Measurements from ENCODE around the gene EPS15.
"Not testable (repeated sequence)": the region's sequence is repeated elsewhere in the genome, so short reads cannot be mapped to it uniquely, and the experiment has no call there.

Gene EPS15

DNA sequence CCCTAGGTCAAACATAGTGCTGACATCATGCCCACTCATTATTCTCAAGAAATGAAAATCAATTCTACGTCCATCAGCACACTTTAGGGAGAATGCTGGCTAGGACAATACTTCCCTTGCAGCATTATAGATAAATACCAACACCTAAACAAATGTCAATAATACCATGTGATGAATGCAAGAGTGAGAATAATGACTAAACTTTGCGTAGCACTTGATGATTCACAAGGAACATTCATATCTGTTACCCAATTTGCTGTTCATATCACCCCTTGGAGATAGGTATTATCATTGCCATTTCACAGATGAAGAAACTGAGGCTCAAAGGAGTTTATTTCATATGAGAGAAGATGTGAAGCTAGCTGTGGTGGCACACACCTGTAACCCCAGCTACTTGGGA is 24.8 kb upstream of the EPS15 start:
- no peak for DNase-seq (ENCODE audit: low read depth in 2 of 2, low spot score in 1 of 2)

DNA sequence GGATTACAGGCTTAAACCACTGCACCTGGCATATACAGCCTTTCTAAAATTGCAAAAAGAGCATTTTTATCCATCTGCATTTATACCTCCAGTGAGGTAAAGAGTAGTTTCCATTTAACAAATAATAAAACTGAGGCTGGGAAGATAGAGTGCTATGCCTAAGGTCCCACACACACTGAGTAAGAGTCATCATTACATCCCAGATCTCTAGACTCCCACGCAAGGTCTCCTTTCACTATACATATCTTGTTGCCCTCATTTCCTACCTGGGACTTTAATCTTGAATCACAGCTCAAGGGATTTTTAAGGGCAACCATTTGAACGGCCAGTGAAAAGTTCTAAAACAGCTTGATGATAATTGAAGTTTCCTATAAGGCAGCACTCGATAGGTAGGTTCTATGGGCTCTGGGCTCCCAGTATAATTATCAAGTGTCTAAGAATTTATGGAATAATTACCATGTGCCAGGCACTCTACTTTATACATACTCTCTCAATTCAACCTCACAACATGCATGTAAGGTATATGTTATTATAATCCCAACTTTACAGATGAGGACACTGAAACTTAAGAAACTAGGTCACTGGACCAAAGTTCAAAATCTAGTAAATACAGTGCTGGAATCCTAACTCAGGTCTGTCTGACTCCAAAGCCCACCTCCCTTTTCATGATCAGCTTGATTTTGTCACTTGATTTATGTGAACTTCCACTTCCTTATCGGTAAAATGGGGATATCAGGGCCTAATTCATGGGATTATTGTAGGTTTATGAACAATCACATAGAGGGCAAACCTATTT is 23.3 kb upstream of the EPS15 start:
- no peak for DNase-seq (ENCODE audit: low read depth in 2 of 2, low spot score in 1 of 2)

DNA sequence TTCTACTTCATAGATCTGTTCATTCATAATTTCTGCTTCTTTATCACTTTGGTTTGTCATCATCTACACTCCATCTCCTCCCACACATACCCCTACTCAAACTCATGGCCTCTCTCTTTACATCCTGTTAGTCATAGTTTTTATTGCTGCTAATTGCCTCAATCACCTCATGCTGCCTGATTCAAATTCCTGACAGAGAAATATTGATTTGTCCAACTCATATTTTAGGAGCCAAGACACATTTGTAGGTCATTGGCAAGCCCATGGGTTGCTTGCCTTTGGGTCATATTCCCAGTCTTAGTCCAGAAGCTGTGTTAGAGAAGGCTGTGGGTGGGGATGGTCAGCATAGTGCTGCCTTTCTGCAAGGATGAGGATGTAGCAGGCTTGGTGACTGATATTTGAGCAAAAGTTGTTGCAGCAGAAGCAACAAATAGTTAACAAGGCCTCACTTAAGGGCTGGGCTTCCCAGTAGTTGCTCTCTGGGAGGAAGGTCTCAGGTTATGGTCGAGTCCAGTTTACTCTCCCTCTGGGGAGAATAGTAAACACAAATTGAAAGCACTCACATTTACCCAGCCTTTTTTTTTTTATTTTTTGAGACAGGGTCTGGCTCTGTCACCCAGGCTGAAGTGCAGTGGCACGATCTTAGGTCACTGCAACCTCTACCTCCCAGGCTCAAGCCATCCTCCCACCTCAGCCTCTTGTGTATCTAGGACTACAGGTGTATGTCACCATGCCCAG is 22.4 kb upstream of the EPS15 start:
- no peak for DNase-seq (ENCODE audit: low read depth in 2 of 2, low spot score in 1 of 2)

DNA sequence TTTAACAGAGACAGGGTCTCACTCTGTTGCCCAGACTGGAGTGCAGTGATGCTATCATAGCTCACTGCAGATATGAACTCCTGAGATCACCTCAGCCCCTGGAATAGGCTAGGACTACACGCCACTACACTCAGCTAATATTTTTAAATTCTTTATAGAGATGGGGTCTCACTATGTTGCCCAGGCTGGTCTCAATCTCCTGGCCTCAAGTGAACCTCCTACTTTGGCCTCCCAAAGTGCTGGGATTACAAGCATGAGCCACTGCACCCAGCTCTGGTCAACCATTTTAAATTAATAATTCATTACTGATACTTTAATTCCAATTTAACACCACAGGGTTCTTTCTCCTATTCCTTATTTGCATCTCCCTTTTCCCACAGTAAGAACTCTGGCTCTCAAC is 18.5 kb upstream of the EPS15 start:
- DNase-seq (ENCODE audit: low read depth in 2 of 2, low spot score in 1 of 2) = no peak

DNA sequence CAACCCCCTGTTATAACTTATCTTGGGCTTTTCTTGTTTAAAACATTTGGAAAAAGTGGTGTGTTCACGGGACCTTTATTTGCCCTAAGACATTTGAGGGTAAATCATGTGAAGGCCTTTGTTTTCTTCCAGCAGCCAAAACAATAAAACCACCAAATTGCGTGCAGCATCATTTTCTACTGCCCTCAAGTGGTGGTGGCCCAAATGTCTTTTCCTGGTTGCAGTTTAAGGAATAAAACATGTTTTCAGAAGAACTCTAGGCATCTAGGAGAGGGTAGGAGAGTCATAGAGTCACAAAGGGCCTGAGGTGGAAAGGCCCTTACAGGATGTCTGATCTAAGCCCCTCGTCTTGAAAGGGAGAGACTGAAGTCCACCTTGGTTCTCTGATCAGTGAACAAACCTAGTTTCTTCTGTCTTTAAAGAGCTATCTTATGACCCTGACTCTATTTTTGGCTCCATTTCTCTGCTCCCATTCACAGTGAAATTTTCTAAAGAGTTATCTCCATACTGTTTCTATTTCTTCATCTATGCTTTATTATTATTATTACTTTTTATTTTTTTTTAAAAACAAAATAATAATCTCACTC is 16.0 kb upstream of the EPS15 start:
- DNase-seq (ENCODE audit: low read depth in 2 of 2, low spot score in 1 of 2) = no peak

DNA sequence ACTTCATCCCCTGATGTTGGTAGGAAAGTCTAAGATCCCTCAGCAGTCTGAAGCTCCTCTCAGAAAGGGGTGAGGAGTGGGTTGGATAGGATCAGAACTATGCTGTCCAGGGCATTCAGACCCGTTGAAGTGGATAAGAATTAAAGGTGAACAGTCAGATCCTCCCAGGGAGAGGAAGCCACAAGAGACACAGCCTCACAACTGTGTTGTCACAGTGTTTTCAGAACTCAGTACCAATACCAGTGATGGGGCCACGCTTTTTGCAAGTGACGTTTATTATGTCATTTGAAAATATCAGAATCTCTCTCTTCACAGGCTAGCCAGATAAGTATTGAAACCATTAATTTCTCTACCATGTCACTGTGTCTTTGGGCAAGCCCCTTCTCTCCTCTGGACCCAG is 15.4 kb upstream of the EPS15 start:
- DNase-seq (ENCODE audit: low read depth in 2 of 2, low spot score in 1 of 2) = no peak

DNA sequence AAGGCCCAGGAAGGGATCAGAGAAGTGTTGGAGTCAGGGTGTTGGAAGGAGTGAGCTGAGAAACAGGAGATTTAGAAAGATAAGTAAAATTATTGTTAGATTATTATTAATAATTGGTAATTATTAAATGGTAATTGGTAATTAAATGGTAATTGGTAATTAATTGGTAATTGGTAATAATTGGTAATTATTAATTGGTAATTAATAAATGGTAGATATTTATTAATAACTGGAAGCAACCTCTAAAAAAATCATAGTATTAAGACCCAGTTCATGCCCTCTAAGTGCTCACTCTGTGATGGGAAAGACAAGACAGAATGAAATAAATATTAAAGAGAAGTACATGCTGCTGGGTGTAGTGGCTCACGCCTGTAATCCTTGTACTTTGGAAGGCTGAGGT is 13.8 kb upstream of the EPS15 start:
- DNase-seq (ENCODE audit: low read depth in 2 of 2, low spot score in 1 of 2) = no peak

DNA sequence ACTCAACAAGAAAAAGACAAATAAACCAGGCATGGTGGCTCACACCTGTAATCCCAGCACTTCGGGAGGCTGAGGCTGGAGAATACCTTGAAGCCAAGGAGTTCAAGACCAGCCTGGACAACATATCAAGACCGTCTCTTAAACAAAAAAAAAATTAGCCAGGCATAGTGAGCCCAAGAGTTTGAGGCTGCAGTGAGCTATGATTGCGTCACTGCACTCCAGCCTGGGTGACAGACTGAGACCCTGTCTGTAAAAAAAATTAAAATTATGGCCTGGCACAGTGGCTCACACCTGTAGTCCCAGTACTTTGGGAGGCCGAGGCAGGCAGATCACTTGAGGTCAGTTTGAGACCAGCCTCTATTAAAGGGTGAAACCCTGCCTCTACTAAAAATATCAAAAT is 11.4 kb upstream of the EPS15 start:
- DNase-seq (ENCODE audit: low read depth in 2 of 2, low spot score in 1 of 2) = not testable (repeated sequence)

DNA sequence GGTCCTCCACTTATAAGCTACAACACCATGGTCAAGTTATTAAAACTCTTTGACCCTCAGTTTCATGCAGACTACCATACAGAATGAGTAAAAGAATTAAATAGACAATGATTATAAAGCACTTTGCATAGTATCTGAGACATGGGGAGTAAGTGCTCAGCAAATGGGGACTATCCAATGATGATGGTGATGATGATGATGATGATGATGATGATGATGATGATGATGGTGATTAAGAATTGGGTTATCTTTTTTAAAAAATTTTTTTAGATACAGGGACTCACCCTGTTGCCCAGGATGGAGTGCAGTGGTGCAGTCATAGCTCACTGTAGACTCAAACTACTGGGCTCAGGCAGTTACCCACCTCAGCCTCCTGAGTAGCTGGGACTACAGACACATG is 8.1 kb upstream of the EPS15 start:
- no peak for DNase-seq (ENCODE audit: low read depth in 2 of 2, low spot score in 1 of 2)

DNA sequence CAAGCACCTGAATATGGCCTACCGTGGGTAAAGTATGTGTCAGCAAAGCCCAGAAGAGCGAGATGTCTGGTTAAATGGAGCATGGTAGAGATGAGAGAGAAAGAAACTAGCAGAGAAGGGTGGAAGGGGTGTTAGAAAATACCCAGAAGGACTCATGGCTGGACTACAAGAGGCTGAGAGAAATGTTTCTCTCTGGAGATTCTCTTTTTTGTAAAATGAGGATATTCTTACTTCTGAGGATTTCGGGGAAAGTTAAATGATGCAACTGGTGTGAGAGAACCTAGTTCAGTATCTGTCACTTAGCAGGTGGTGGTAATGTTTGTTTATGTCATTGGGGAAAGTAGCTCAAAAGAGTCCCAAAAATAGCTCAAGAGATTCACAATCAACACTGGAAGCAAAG is 7.2 kb upstream of the EPS15 start:
- no peak for DNase-seq (ENCODE audit: low read depth in 2 of 2, low spot score in 1 of 2)

DNA sequence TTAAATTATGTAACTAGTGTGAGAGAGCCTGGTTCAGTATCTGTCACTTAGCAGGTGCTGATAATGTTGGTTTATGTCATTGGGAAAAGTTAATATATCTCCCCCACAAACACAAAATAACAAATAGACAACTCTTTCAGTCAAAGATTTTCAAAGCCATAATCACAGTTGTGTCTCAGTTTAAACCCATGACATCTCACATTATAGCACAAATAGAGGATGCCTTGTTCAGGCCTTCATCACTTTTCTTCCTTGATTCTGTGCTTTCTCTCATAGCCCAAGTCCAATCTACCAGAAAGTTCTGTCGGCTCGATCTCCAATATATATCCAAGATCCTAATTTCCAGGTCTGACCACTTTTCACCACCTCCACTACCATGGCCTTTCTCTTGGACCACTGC is 6.2 kb upstream of the EPS15 start:
- DNase-seq (ENCODE audit: low read depth in 2 of 2, low spot score in 1 of 2) = no peak

DNA sequence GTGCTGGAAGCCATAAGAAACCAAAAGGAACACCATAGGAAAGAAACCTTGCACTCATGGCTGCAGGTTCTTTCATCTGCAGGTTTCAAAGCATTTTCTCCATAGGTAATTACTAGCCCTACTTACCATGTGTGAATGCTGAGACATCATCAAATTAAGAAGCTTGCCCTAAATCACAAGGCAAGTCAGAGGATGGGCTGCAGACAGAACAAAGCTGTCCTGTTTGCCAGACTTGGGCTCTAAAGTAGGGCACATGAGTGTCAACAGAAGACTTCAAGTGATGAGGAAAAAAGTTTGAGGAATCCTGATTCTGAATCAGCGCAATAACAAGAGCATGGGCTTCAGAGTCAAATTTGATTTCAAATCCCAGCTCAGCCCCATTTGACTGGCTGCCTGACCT is 5.8 kb upstream of the EPS15 start:
- DNase-seq (ENCODE audit: low read depth in 2 of 2, low spot score in 1 of 2) = no peak

DNA sequence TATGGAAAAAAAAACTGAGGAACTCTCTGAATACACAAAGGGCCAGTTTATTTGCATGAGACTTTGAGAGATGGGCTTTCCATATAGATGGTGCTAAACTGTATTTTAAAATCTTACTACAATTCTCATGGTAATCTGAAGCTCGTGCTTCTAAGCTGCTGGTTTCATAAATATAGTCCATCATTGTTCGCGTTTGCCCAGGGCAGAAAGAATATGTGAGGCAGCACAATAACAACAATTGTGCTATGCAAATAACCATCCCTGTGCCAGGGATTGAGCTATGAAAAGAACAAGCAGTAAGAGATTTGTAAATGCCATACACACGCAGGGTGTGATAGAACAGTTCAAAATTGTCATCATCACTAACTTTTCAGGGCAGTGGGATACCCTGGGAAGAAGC is 4.9 kb upstream of the EPS15 start:
- DNase-seq (ENCODE audit: low read depth in 2 of 2, low spot score in 1 of 2) = no peak

DNA sequence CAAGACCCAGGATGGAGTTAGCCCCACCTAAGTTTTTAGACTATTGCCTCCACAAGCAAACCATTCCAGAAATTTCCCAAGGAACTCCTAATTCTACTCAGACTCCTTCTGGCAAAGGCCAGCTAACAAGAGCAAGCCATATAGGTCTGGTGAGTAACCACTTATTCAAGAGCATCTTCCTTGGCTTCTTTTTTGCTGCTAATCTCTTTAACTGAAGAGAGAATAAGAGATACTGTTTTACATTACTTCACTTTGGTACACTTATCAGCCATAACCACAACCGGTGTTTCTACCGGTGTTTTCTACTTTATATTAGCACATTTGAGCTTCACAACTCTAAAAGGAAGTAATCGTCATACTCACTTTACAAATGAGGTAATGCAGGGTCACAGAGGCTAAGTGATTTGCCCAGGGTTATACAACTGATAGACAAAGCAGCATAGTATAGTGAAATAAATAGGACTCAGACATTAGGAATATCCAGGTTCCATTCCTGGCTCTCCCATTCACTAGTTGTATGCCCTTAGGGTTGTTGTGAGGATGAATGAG is 1.7 kb upstream of the EPS15 start:
- no peak for DNase-seq (ENCODE audit: low read depth in 2 of 2, low spot score in 1 of 2)

DNA sequence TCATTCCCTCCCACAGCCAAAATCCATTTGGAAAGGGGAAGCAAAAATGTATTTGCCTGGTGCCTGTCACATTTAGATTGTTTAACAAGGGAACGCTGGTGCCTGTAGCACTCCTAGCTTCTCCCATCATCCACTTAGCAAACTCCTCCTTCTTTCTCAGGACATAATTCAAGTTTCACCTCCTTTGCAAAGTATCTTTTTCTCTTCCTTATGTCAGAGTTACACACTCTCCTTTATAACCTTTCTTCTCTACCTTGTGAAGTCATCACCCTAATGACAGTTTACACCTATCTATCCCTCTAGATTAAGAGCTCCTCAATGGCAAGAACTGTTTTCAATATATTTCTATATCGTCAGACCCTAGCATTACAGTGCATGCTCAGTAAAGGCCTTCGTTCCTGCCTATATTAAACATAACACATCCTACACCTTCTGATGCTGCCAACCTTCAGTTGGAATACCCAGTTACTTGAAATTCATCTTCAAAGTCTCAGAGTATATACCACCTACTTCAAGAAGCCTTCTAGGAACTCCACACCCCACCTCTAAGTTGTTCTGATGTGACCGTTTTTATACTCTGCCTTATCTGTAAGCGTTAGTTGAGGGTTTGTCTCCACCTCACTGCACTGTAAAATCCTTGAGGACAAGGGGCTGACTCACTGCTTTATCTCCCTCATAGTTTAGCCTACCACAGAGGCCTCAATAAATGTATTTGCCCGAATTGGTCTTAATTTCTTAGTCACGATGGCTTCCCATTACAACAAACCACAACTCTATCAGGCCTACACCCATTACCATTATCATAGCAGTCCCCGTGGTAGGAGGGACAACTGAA is 1.0 kb upstream of the EPS15 start:
- DNase-seq (ENCODE audit: low read depth in 2 of 2, low spot score in 1 of 2) = no peak

DNA sequence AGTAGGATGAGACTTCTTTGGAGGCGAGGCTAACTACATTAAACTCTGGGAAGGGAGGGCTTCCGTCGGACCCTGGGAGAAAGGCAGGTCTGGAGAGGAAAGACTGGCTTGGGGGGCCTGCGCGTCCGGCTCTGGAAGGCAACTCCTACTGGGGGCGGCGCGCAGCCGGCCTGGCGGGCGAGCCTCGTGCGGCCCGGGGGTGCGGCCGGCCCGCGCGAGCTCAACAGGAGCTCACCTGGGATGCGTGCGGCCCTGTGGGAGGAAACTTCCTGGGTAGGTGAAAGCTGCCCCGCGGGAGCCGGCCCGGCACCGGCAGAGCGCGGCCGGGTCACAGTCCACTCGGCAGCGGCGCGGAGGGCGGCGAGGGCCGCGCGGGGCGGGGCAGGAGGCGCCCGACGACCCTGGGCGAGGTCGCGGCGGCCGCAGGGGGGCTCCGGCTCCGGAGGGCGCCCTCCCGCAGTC is 449 bp downstream of the EPS15 start:
- no peak for DNase-seq (ENCODE audit: low read depth in 2 of 2, low spot score in 1 of 2)

DNA sequence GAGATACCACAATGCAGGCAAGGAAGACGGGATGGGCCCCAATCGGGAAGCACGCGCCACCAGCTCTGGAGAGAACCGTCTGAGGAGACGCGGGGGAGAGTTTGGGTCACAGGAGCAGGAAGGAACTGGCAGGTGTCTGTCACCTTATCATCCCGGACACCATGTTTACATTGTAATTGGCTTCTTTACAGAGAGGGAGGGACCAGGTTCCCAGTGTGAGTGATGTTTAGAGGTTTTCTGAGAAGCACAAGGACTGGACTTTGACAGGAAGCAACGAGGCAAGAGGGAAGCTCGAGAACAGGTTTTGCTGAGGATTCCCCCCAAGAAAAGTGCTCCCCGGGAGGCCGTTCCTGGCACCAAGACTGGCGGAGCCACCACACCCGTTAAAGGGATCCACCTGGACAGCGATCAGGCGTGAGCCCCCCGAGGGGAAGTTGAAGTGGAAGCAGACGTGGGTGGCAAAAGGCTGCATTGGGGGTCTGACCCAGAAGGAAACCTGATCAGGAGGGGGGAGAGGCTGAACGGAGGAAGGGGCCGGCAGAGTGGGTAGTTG is 957 bp downstream of the EPS15 start:
- peak in 1 of 2 donors; percentile 10 for DNase-seq (ENCODE audit: low read depth in 2 of 2, low spot score in 1 of 2)

DNA sequence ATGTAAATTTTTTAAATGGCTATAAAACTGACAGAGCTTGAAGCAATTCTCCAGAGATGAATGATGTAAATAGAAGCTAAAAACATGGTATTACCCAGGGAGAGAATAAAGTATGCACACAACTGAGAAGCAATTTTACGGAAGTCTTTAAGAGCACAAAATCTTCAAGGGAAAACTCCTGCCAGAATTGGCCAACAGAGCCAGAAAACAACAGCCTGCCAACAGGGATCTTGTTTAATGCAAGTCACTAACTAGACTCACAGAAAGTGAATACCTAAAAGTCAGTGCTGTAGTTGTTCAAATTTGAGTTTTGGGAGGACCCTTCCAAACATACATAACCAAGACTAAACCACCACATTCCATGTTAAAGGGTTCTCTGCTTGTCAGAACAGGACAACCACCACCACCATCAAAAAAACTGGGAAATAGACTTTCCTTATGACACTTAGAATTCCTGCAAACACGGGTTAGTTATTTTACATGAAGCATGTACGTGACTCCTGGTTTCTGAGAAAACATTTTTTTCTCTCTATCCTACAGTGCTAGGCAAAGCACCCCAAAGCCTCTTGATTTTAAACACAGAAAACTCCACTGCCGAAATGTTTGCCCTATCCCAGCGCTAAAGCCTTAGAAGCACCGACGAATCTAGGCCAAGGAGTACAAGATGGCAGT is 1.6 kb downstream of the EPS15 start:
- DNase-seq (ENCODE audit: low read depth in 2 of 2, low spot score in 1 of 2) = no peak

DNA sequence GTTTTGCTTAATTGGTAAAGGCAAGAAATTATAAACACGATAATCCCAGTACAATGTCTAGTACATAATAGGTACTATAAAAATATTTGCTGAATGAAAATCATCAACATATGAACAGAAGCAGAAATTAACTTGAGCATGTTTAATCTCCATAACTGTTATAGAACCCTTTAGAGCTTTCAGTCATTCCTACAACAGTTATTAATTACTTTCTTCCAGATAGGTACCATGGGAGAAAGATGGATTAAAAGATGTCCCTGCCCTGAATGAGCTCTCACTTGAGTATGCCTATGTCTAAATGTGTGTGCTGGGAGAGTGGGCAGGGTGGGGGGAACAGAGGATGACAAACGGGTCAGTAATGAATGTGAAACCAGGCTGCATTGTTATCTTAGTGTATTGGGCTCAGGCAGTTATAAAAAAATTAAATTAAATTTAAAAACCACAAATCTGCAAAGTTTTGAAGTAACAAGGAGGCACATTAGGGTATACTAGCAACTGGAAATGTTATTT is 2.4 kb downstream of the EPS15 start:
- no peak for DNase-seq (ENCODE audit: low read depth in 2 of 2, low spot score in 1 of 2)

Measured in stimulated activated CD8-positive, alpha-beta memory T cell treated with anti-CD3 and anti-CD28 coated beads, Interleukin-4, amount 100 ng/mL, for 4 hours (primary cell).